Mammary epithelial cell (primary cell): Measurements from ENCODE around the gene SUPT5H.

Source experiments
- EZH2 ChIP-seq: IDR thresholded peaks from 2 replicates; pipeline ENCODE4 v1.6.1; 2012; ENCODE audit warnings: low read length, inconsistent platforms, borderline replicate concordance
- TF ChIP-seq, protein P1 (sequence below), 2 donors: IDR thresholded peaks in 1 of 2; conservative IDR thresholded peaks in 1 of 2; 2 replicates each; pipeline ENCODE4 v1.5.1; 2011 to 2012; ENCODE audit warnings: inconsistent platforms in 2 of 2, low read length in 2 of 2, mild to moderate bottlenecking in 2 of 2, control low read depth in 1 of 2, low read depth in 1 of 2; ENCODE audit not compliant: insufficient read depth in 1 of 2; ENCODE audit errors: extremely low read depth in 1 of 2

DNA sequence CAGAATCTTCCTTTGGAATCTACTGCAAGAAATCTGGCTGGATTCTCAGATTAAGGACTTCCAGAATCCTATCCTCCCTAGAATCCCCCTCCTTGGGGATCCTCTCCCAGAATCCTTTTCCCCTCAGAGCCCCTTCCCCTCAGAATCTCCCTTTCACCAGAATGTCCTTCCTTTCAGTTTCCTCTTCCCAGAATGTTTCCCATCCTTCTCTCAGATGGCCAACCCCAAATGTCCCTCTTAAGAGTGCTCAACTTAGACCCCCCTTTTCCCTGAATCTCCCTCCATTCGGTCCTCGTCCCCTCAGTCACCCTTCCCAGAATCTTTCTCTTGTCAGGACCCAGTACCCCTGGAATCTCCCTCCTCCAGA lies 9.0 kb upstream of the SUPT5H start:
- TF ChIP-seq, protein P1, sequence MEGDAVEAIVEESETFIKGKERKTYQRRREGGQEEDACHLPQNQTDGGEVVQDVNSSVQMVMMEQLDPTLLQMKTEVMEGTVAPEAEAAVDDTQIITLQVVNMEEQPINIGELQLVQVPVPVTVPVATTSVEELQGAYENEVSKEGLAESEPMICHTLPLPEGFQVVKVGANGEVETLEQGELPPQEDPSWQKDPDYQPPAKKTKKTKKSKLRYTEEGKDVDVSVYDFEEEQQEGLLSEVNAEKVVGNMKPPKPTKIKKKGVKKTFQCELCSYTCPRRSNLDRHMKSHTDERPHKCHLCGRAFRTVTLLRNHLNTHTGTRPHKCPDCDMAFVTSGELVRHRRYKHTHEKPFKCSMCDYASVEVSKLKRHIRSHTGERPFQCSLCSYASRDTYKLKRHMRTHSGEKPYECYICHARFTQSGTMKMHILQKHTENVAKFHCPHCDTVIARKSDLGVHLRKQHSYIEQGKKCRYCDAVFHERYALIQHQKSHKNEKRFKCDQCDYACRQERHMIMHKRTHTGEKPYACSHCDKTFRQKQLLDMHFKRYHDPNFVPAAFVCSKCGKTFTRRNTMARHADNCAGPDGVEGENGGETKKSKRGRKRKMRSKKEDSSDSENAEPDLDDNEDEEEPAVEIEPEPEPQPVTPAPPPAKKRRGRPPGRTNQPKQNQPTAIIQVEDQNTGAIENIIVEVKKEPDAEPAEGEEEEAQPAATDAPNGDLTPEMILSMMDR (conservative IDR thresholded peaks at IDR 0.05 in 1 of 2, IDR thresholded peaks at IDR 0.05 in 1 of 2; ENCODE audit: extremely low read depth in 1 of 2, insufficient read depth in 1 of 2, low read depth in 1 of 2, low read length in 2 of 2): no peak
- TF ChIP-seq EZH2: no peak
